GM12878 (cell line): ENCODE measurements around the gene PLB1. TPM values are rescaled to one million over a fixed set of nuclear protein-coding genes. Genes with fewer than 3 reads are reported as not detected.

Experiments
- ATAC-seq: fragments of 200-7000 bp; cut with Tn5 transposase; 3 replicates; pipeline ENCODE4 v1.9.1; 2020; ENCODE audit warnings: mild to moderate bottlenecking, moderate library complexity
- BruUV-seq: library from RNA; stranded (reverse); fragments of 400-500 nt; replicated peaks from 2 replicates; lab custom pipeline; 2021; lab: Mats Ljungman, UMichigan
- CTCF ChIA-PET: fragments of 300-600 bp; sonication (Branson Sonifier 250); formaldehyde crosslinking; extraction: SDS; loops from one replicate; lab custom pipeline; 2021; ENCODE audit warnings: inconsistent platforms; lab: Yijun Ruan, JAX
- POLR2A ChIA-PET: fragments of 350-600 bp; formaldehyde crosslinking; extraction: SDS; loops from one replicate; lab custom pipeline; 2021; ENCODE audit warnings: inconsistent platforms; lab: Charles Lee
- RAD21 ChIA-PET: fragments of 300-600 bp; sonication (Branson Sonifier 250); formaldehyde crosslinking; loops from one replicate; lab custom pipeline; 2023; ENCODE audit warnings: antibody characterized with exemption; ENCODE audit not compliant: unreplicated experiment; lab: Charles Lee
- SMC1A ChIA-PET: fragments of 300-600 bp; sonication (Branson Sonifier 250); formaldehyde crosslinking; loops from one replicate; lab custom pipeline; 2023; ENCODE audit not compliant: unreplicated experiment, uncharacterized antibody; lab: Charles Lee
- DNase-seq: peaks from one replicate; pipeline ENCODE4 v3.0.0-alpha.2; 2011; ENCODE audit warnings: low read depth, low spot score
- FAIRE-seq: peaks from 3 replicates; lab custom pipeline; 2011; peaks lifted over from hg19 to GRCh38; lab: Jason Lieb, UNC
- H2AFZ ChIP-seq: 2 replicates; pipeline ENCODE4 v1.6.0; 2011; ENCODE audit warnings: low read depth, low read length, control low read depth; ENCODE audit not compliant: control insufficient read depth
- H3K27ac ChIP-seq: 2 replicates; pipeline ENCODE4 v1.5.1; 2011; ENCODE audit warnings: control low read depth; ENCODE audit not compliant: control insufficient read depth, insufficient read depth
- H3K27me3 ChIP-seq, 2 experiments: replicated peaks in 1 of 2; 2 replicates each; pipeline versions ENCODE4 v1.6.0 to v1.6.1; 2011; ENCODE audit warnings: low read length in 1 of 2; ENCODE audit not compliant: control insufficient read depth in 2 of 2, insufficient read depth in 2 of 2
- H3K36me3 ChIP-seq, 2 experiments: 2 replicates each; pipeline ENCODE4 v1.5.1; 2011; ENCODE audit warnings: low read length in 1 of 2; ENCODE audit not compliant: control insufficient read depth in 2 of 2, insufficient read depth in 2 of 2
- H3K4me1 ChIP-seq: 2 replicates; pipeline ENCODE4 v1.6.1; 2011; ENCODE audit warnings: mild to moderate bottlenecking, low read length, moderate library complexity, mixed read lengths; ENCODE audit not compliant: control insufficient read depth, insufficient read depth
- H3K4me2 ChIP-seq: 2 replicates; pipeline ENCODE4 v1.6.0; 2011; ENCODE audit warnings: control low read depth; ENCODE audit not compliant: control insufficient read depth, insufficient read depth
- H3K4me3 ChIP-seq: fragments of 200-600 bp; sonication (generic); 2 replicates; pipeline ENCODE4 v1.5.1; 2016
- H3K79me2 ChIP-seq: 2 replicates; pipeline ENCODE4 v1.6.0; 2011; ENCODE audit warnings: low read length; ENCODE audit not compliant: control insufficient read depth, insufficient read depth
- H3K9ac ChIP-seq: 2 replicates; pipeline ENCODE4 v1.8.0; 2011; ENCODE audit warnings: low read length, control low read depth, mixed read lengths; ENCODE audit not compliant: control insufficient read depth, insufficient read depth
- H3K9me3 ChIP-seq: replicated peaks from 3 replicates; pipeline ENCODE4 v1.5.1; 2011; ENCODE audit warnings: mild to moderate bottlenecking, low read length; ENCODE audit not compliant: control insufficient read depth, insufficient read depth
- H4K20me1 ChIP-seq: 2 replicates; pipeline ENCODE4 v1.6.0; 2011; ENCODE audit not compliant: control insufficient read depth, insufficient read depth
- ATF7 ChIP-seq: fragments of 450-650 bp; IDR thresholded peaks from 2 replicates; pipeline ENCODE4 v1.6.1; 2016; ENCODE audit warnings: low read depth, mild to moderate bottlenecking
- BRCA1 ChIP-seq: IDR thresholded peaks from 2 replicates; pipeline ENCODE4 v1.6.1; 2011; ENCODE audit warnings: low read depth, low read length, improper control_type of control experiment
- CBX5 ChIP-seq: sonication (generic); IDR thresholded peaks from 2 replicates; pipeline ENCODE4 v1.6.1; 2016; ENCODE audit warnings: low read depth, moderate library complexity, mild to moderate bottlenecking, inconsistent platforms
- E2F4 ChIP-seq: IDR thresholded peaks from 2 replicates; pipeline ENCODE4 v1.6.1; 2012; ENCODE audit warnings: low read depth, low read length, improper control_type of control experiment
- EGR1 ChIP-seq, 2 experiments: IDR thresholded peaks; 1 replicate in 1 of 2; 2 replicates in 1 of 2; pipeline ENCODE4 v1.6.1; 2011 to 2012; ENCODE audit warnings: low read depth in 2 of 2, low read length in 2 of 2, borderline replicate concordance in 1 of 2, mild to moderate bottlenecking in 1 of 2, moderate library complexity in 1 of 2
- GATAD2B ChIP-seq: fragments of 450-650 bp; conservative IDR thresholded peaks from 2 replicates; pipeline ENCODE4 v1.6.1; 2017; ENCODE audit warnings: low read depth, mild to moderate bottlenecking, moderate library complexity
- IRF5 ChIP-seq: fragments of 450-650 bp; IDR thresholded peaks from 2 replicates; pipeline ENCODE4 v1.6.1; 2017; ENCODE audit warnings: borderline replicate concordance
- KLF5 ChIP-seq: fragments of 450-650 bp; IDR thresholded peaks from 2 replicates; pipeline ENCODE4 v1.6.1; 2014; ENCODE audit warnings: mild to moderate bottlenecking; ENCODE audit not compliant: partially characterized antibody
- LARP7 ChIP-seq: fragments of 450-650 bp; IDR thresholded peaks from 2 replicates; pipeline ENCODE4 v1.6.1; 2017; ENCODE audit warnings: mild to moderate bottlenecking
- MTA3 ChIP-seq: IDR thresholded peaks from 2 replicates; pipeline ENCODE4 v1.6.1; 2012; ENCODE audit warnings: low read length, inconsistent platforms, borderline replicate concordance
- PKNOX1 ChIP-seq: fragments of 450-650 bp; IDR thresholded peaks from 2 replicates; pipeline ENCODE4 v1.6.1; 2016; ENCODE audit warnings: mild to moderate bottlenecking
- RBBP5 ChIP-seq: fragments of 200-600 bp; sonication (generic); conservative IDR thresholded peaks from 2 replicates; pipeline ENCODE4 v1.6.1; 2016
- SPI1 ChIP-seq: IDR thresholded peaks from 2 replicates; pipeline ENCODE4 v1.6.1; 2011; ENCODE audit warnings: low read depth, mild to moderate bottlenecking, low read length, moderate library complexity, borderline replicate concordance; ENCODE audit not compliant: insufficient read depth
- ZNF622 ChIP-seq: fragments of 450-650 bp; IDR thresholded peaks from 2 replicates; pipeline ENCODE4 v1.6.1; 2017; ENCODE audit warnings: mild to moderate bottlenecking, inconsistent platforms
- WGBS: methylation state at CpG from one replicate; pipeline ENCODE4 v1.1.6; 2016; ENCODE audit warnings: low lambda C conversion rate; ENCODE audit not compliant: insufficient replicate concordance, insufficient coverage; ENCODE audit errors: missing lambda C conversion rate; 5-methylcytosine and 5-hydroxymethylcytosine counted together
- in situ Hi-C: fragments of 300-500 bp; cut with MboI; formaldehyde crosslinking; loops from 9 replicates; pipeline ENCODE4 v1.14.3; 2018; ENCODE audit warnings: mixed read lengths
- intact Hi-C: fragments of 100-400 bp; cut with micrococcal nuclease; formaldehyde crosslinking; loops from one replicate; pipeline ENCODE4 v1.14.2; 2022; ENCODE audit not compliant: unreplicated experiment
- polyA plus RNA-seq, 11 experiments: library from polyadenylated mRNA; depleted of rRNA in 4 of 11; unstranded in 6 of 11; stranded (reverse) in 5 of 11; fragments of >200 nt; fragmentation: Nextera tagmentation in 4 of 11; fragmentation: Illumina TruSeq in 1 of 11; extraction: Ambion mirVana in 4 of 11; extraction: Trizol in 1 of 11; gene quantifications; 1 replicate in 1 of 11; 2 replicates in 10 of 11; pipeline versions ENCODE4 v1.2.1 to v1.2.3, GENCODE V29; 2011 to 2016; ENCODE audit warnings: inconsistent platforms in 2 of 11, missing spikeins in 2 of 11, low read depth in 1 of 11
- total RNA-seq, 4 experiments: library from RNA; depleted of rRNA in 3 of 4; stranded (reverse); fragments of >200 nt in 3 of 4; fragmentation: Illumina TruSeq in 1 of 4; extraction: Trizol in 1 of 4; gene quantifications; 2 replicates each; pipeline versions ENCODE4 v1.2.1 to v1.2.3, GENCODE V29; 2013 to 2021

The PLB1 gene
- total and polyA plus RNA-seq, 10 of the 15 experiments (the other 5 are each of a cell fraction or from before 2014, with no cell fraction given) = 0.03 to 0.49 (median 0.28) TPM

GRCh38 chr2:28666496-28667184 is 170.8 kb downstream of the PLB1 start:
- DNase-seq (no peak), FAIRE-seq (peak; percentile 18), ATAC-seq (no peak)
- in situ Hi-C loops = no loop called here
- Histone ChIP-seq H3K9me3 (no peaks in the 10 kb centered on the region), H2AFZ (no peak overlapping the region), H3K9ac (no peak overlapping the region), H3K27ac (no peak overlapping the region), H3K36me3 (no peaks in the 10 kb centered on the region), H3K4me1 (no peaks in the 10 kb centered on the region), H3K4me3 (no peak overlapping the region), H3K79me2 (no peaks in the 10 kb centered on the region), H4K20me1 (no peaks in the 10 kb centered on the region; the same call in 1 of the 2 replicates), H3K27me3 (peaks cover 0 to 3% of the 10 kb centered on the region in 2 experiments; a peak in 1 of 4 replicates), H3K4me2 (no peak overlapping the region)
- intact Hi-C loops = no loop called here
- ChIA-PET POLR2A (no interaction called here), SMC1A (interaction anchor here (2.3 kb wide), 1 partner anchor 72 kb away, joined by 6 read pairs; no protein-coding TSS in a partner anchor), CTCF (no interaction called here), RAD21 (no interaction called here)
- no peak for TF ChIP-seq KLF5
- BruUV-seq = no TSS peak
- WGBS = 49% methylated on average over 8 of the region's 8 CpGs

- no peak overlapping the region for H2AFZ ChIP-seq
- CTCF ChIA-PET = no interaction called here
- no peak overlapping the region for H3K4me2 ChIP-seq
- no TSS peak for BruUV-seq
- SMC1A ChIA-PET = interaction anchor here (2.3 kb wide), 1 partner anchor 73 kb away, joined by 6 read pairs; no protein-coding TSS in a partner anchor
- 49% methylated on average over 6 of the region's 6 CpGs for WGBS
- DNase-seq = no peak
- no peak overlapping the region for H3K27ac ChIP-seq
- FAIRE-seq = no peak
- no peak overlapping the region for H3K9ac ChIP-seq
- in situ Hi-C loops (no loop called here), intact Hi-C loops (no loop called here)
- no peaks in the 10 kb centered on the region for H3K79me2 ChIP-seq
- RAD21 ChIA-PET = no interaction called here
- H4K20me1 ChIP-seq = no peaks in the 10 kb centered on the region; the same call in 1 of the 2 replicates
- H3K4me3 ChIP-seq = no peak overlapping the region
- H3K36me3 ChIP-seq = no peaks in the 10 kb centered on the region
- ATAC-seq = no peak
- H3K4me1 ChIP-seq = no peaks in the 10 kb centered on the region
- H3K9me3 ChIP-seq = no peaks in the 10 kb centered on the region
- H3K27me3 ChIP-seq = peaks cover 0 to 3% of the 10 kb centered on the region in 2 experiments; a peak in 1 of 4 replicates
- POLR2A ChIA-PET = no interaction called here
- TF ChIP-seq RBBP5 = no peak
- TF ChIP-seq CBX5 = no peak
- no peak for TF ChIP-seq IRF5
- TF ChIP-seq MTA3 = no peak
- no peak for TF ChIP-seq ZNF622
- no peak for TF ChIP-seq BRCA1
- TF ChIP-seq GATAD2B = no peak
- TF ChIP-seq SPI1 = no peak
- TF ChIP-seq EGR1 (IDR thresholded peaks at IDR 0.05; ENCODE audit: borderline replicate concordance in 1 of 2, low read depth in 2 of 2, low read length in 2 of 2) = no peak
- TF ChIP-seq ATF7 = no peak
- no peak for TF ChIP-seq E2F4
- no peak for TF ChIP-seq LARP7
- no peak for TF ChIP-seq PKNOX1
Measured at GRCh38 chr2:28667261-28667660, 171.4 kb downstream of the PLB1 start.
